ENCODE data around the gene COL23A1. TPM values are rescaled to one million over a fixed set of nuclear protein-coding genes. Genes with fewer than 3 reads are reported as not detected.

Gene COL23A1
- total RNA-seq, 1 experiment from 2014 or later, result not detected

- Mint-ChIP-seq H3K27me3 (ENCODE audit: unreplicated experiment) (peaks cover 21% of the 10 kb centered on the region), H3K9me3 (ENCODE audit: low read depth, unreplicated experiment) (no peaks in the 10 kb centered on the region), H3K4me1 (ENCODE audit: low read depth, unreplicated experiment) (no peaks in the 10 kb centered on the region), H3K36me3 (ENCODE audit: insufficient read depth, unreplicated experiment) (no peaks in the 10 kb centered on the region), H3K27ac (ENCODE audit: unreplicated experiment) (no peak overlapping the region), H3K4me3 (ENCODE audit: low read depth, unreplicated experiment) (no peak overlapping the region)
- TF ChIP-seq, protein P1, sequence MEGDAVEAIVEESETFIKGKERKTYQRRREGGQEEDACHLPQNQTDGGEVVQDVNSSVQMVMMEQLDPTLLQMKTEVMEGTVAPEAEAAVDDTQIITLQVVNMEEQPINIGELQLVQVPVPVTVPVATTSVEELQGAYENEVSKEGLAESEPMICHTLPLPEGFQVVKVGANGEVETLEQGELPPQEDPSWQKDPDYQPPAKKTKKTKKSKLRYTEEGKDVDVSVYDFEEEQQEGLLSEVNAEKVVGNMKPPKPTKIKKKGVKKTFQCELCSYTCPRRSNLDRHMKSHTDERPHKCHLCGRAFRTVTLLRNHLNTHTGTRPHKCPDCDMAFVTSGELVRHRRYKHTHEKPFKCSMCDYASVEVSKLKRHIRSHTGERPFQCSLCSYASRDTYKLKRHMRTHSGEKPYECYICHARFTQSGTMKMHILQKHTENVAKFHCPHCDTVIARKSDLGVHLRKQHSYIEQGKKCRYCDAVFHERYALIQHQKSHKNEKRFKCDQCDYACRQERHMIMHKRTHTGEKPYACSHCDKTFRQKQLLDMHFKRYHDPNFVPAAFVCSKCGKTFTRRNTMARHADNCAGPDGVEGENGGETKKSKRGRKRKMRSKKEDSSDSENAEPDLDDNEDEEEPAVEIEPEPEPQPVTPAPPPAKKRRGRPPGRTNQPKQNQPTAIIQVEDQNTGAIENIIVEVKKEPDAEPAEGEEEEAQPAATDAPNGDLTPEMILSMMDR (IDR thresholded peaks at IDR 0.05; ENCODE audit: unreplicated experiment), result no peak
- BruUV-seq (replicated peaks), result no TSS peak
- DNase-seq, result no peak
- CTCF ChIA-PET, result no interaction called here
- intact Hi-C loops (cut with micrococcal nuclease; ENCODE audit: unreplicated experiment), result no loop called here
Measured at GRCh38 chr5:178526773-178527457, 63.3 kb downstream of the COL23A1 start.

- TF ChIP-seq, protein P1 (IDR thresholded peaks at IDR 0.05; ENCODE audit: unreplicated experiment), result no peak
- no peak for DNase-seq
- Mint-ChIP-seq H3K4me1 (ENCODE audit: low read depth, unreplicated experiment) (no peaks in the 10 kb centered on the region), H3K4me3 (ENCODE audit: low read depth, unreplicated experiment) (no peak overlapping the region), H3K36me3 (ENCODE audit: insufficient read depth, unreplicated experiment) (no peaks in the 10 kb centered on the region), H3K27me3 (ENCODE audit: unreplicated experiment) (peaks cover 21% of the 10 kb centered on the region), H3K9me3 (ENCODE audit: low read depth, unreplicated experiment) (no peaks in the 10 kb centered on the region), H3K27ac (ENCODE audit: unreplicated experiment) (no peak overlapping the region)
- no TSS peak for BruUV-seq (replicated peaks)
- intact Hi-C loops (cut with micrococcal nuclease; ENCODE audit: unreplicated experiment), result no loop called here
- CTCF ChIA-PET, result no interaction called here
Measured at GRCh38 chr5:178525906-178526732, 64.1 kb downstream of the COL23A1 start.

DNA sequence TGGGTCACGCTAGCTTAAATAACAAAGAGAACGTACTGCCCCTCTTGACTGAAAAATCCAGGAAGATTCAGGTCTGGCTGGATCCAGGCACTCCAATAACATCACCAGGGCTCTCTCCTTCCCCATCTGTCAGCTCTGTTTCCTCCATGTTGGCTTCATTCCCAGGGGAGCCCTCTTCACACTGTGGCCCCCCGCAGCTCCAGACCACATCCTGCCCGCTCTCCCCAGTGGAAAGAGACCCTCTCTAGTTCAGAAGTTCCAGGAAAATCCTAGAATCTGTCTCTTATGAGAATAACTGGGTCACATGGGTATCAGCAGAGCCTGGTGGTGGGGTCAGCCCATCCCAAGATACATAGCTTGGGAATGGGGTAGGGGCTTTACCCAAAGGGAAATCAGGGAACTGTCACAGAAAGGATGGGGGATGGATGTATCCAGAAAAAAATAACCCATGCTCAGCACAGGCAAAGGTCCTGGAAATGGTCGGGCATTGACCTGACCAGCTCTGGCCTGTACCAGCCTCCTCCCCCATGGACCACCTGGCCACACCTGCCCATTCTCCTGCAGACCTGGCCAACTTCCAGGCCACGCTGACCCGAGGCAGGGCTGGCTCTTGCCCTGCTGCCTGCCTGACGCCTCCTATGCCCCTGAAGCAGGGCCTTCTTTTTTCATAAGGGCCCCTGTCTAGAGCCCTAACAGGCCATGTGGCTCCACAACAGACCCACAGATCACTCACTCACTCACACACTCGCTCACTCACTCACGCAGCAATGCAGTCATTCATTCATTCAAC lies 65.9 kb downstream of the COL23A1 start:
- CTCF ChIA-PET, result no interaction called here
- Mint-ChIP-seq H3K4me1 (ENCODE audit: low read depth, unreplicated experiment) (no peaks in the 10 kb centered on the region), H3K4me3 (ENCODE audit: low read depth, unreplicated experiment) (no peak overlapping the region), H3K36me3 (ENCODE audit: insufficient read depth, unreplicated experiment) (no peaks in the 10 kb centered on the region), H3K27me3 (ENCODE audit: unreplicated experiment) (peaks cover 21% of the 10 kb centered on the region), H3K9me3 (ENCODE audit: low read depth, unreplicated experiment) (peaks cover 5% of the 10 kb centered on the region), H3K27ac (ENCODE audit: unreplicated experiment) (no peak overlapping the region)
- no TSS peak for BruUV-seq (replicated peaks)
- TF ChIP-seq, protein P1 (IDR thresholded peaks at IDR 0.05; ENCODE audit: unreplicated experiment), result no peak
- intact Hi-C loops (cut with micrococcal nuclease; ENCODE audit: unreplicated experiment), result no loop called here
- no peak for DNase-seq

- BruUV-seq (replicated peaks), result no TSS peak
- no peaks in the 10 kb centered on the region for H3K36me3 Mint-ChIP-seq (ENCODE audit: insufficient read depth, unreplicated experiment)
- CTCF ChIA-PET, result no interaction called here
- peaks cover 16% of the 10 kb centered on the region for H3K27me3 Mint-ChIP-seq (ENCODE audit: unreplicated experiment)
- no peak for DNase-seq
- intact Hi-C loops (cut with micrococcal nuclease; ENCODE audit: unreplicated experiment), result no loop called here
- TF ChIP-seq, protein P1 (IDR thresholded peaks at IDR 0.05; ENCODE audit: unreplicated experiment), result no peak
- H3K4me1 Mint-ChIP-seq (ENCODE audit: low read depth, unreplicated experiment), result no peaks in the 10 kb centered on the region
- no peak overlapping the region for H3K4me3 Mint-ChIP-seq (ENCODE audit: low read depth, unreplicated experiment)
- peaks cover 5% of the 10 kb centered on the region for H3K9me3 Mint-ChIP-seq (ENCODE audit: low read depth, unreplicated experiment)
- H3K27ac Mint-ChIP-seq (ENCODE audit: unreplicated experiment), result no peak overlapping the region
Measured at GRCh38 chr5:178522361-178522760, 67.8 kb downstream of the COL23A1 start.
